SU-DHL-6 (cell line): Measurements from ENCODE around the gene CLEC17A.

Experiments
- H2AFZ ChIP-seq: fragments of 200-600 bp; sonication (generic); 2 replicates; pipeline ENCODE4 v1.6.1; 2014; ENCODE audit warnings: low read depth, mild to moderate bottlenecking, moderate library complexity, mixed read lengths, antibody characterized with exemption, low read length; ENCODE audit not compliant: severe bottlenecking
- H3F3A ChIP-seq: fragments of 200-600 bp; shearing (Covaris generic); 2 replicates; pipeline ENCODE4 v1.6.0; 2016; ENCODE audit warnings: antibody characterized with exemption, mild to moderate bottlenecking; ENCODE audit not compliant: insufficient read depth
- H3K27ac ChIP-seq: fragments of 200-600 bp; sonication (generic); 2 replicates; pipeline ENCODE4 v1.5.1; 2016; ENCODE audit warnings: low read depth, mild to moderate bottlenecking, low read length, moderate library complexity, mixed read lengths
- H3K27me3 ChIP-seq: fragments of 200-600 bp; sonication (generic), shearing (Covaris generic); 2 replicates; pipeline ENCODE4 v1.6.0; 2014; ENCODE audit warnings: mild to moderate bottlenecking, low read length
- H3K36me3 ChIP-seq: fragments of 200-600 bp; sonication (generic); 2 replicates; pipeline ENCODE4 v1.6.1; 2014; ENCODE audit warnings: mild to moderate bottlenecking, low read length, mixed read lengths
- H3K4me2 ChIP-seq: fragments of 300-600, 200-600 bp; shearing (Covaris generic), sonication (generic); 2 replicates; pipeline ENCODE4 v1.6.0; 2014; ENCODE audit warnings: low read length, low read depth, mild to moderate bottlenecking; ENCODE audit not compliant: poor library complexity, severe bottlenecking
- H3K4me3 ChIP-seq: fragments of 200-600 bp; sonication (generic); 2 replicates; pipeline ENCODE4 v1.5.1; 2014; ENCODE audit warnings: antibody characterized with exemption, low read length, mild to moderate bottlenecking, mixed read lengths; ENCODE audit not compliant: insufficient read depth, poor library complexity, severe bottlenecking
- H3K79me2 ChIP-seq: fragments of 200-600 bp; sonication (generic); 2 replicates; pipeline ENCODE4 v1.6.1; 2014; ENCODE audit warnings: mild to moderate bottlenecking, low read length, moderate library complexity; ENCODE audit not compliant: insufficient read depth
- H3K9ac ChIP-seq: fragments of 200-600 bp; sonication (generic); 2 replicates; pipeline ENCODE4 v1.7.0; 2014; ENCODE audit warnings: mild to moderate bottlenecking, low read length
- H3K9me2 ChIP-seq: fragments of 200-600 bp; sonication (generic); replicated peaks from 2 replicates; pipeline ENCODE4 v1.6.1; 2014; ENCODE audit warnings: low read length; ENCODE audit not compliant: insufficient read depth
- H3K9me3 ChIP-seq: fragments of 200-600 bp; sonication (generic); 2 replicates; pipeline ENCODE4 v1.6.1; 2014; ENCODE audit warnings: low read length, mixed read lengths; ENCODE audit not compliant: insufficient read depth
- H4K20me1 ChIP-seq: fragments of 200-600 bp; sonication (generic); 2 replicates; pipeline ENCODE4 v1.6.1; 2014; ENCODE audit warnings: low read depth, mild to moderate bottlenecking, antibody characterized with exemption, low read length, moderate library complexity, mixed read lengths
- EZH2phosphoT487 ChIP-seq: fragments of 200-600 bp; sonication (generic), shearing (Covaris generic); conservative IDR thresholded peaks from 2 replicates; pipeline ENCODE4 v1.6.1; 2018; ENCODE audit warnings: mild to moderate bottlenecking, antibody characterized with exemption, low read length, moderate library complexity, mixed read lengths
- TF ChIP-seq, protein P1 (sequence below): fragments of 200-600 bp; sonication (generic); IDR thresholded peaks from one replicate; pipeline ENCODE4 v1.5.1; 2017; ENCODE audit warnings: antibody characterized with exemption, mild to moderate bottlenecking, low read length, moderate library complexity; ENCODE audit not compliant: insufficient read depth, poor library complexity, severe bottlenecking

CLEC17A gene

DNA sequence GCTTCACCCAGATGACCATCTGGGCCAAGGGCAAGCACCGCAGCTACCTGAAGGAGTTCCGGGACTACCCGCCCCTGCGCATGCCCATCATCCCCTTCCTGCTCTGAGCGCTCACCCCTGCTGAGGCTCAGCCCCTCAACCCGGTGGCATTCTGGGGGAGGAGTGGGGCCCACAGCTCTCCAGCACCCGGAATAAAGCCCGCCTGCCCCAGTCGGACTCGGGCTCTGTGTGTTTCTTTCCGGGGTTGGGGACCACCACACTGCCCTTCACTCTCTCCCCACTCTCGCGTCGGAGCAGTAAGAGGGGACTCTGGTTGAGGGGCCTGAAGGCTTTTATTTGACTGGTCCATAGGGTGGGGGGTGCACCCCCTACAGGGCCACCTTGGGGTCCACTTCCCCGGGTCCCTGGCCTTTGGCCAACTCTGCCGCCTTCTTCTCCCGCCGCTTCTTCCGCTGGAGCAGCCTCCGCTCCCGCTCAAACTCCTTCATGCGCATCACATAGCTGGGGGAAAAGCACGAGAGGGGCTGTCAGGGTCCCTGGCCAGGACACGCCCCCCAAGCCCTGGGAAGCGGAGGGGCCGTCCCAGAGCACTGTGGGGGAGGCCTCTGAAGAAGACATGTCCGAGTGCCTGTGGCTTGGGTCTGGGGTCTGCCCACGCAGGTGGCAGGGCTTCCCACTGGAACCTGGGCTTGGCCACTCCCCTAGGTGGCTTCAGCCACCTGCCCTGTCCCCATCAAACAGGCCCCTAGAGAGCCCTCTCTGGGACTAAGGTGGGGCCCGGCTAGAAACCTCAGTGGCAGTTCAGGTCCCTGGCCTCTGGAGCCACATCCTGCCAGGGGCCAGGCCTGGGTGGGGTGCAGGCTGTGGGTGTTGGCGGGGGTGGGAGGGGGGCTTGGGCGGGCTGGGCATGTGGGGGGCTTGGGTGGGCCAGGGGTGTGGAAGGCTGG lies 16.8 kb upstream of the CLEC17A start:
- Histone ChIP-seq H4K20me1 (no peaks in the 10 kb centered on the region), H3K9ac (no peak overlapping the region), H3K27ac (no peak overlapping the region), H3K9me2 (no peaks in the 10 kb centered on the region), H3K4me2 (no peak overlapping the region), H2AFZ (no peak overlapping the region), H3K79me2 (peaks cover 18% of the 10 kb centered on the region), H3K27me3 (no peaks in the 10 kb centered on the region), H3K9me3 (no peaks in the 10 kb centered on the region), H3F3A (no peaks in the 10 kb centered on the region), H3K36me3 (no peaks in the 10 kb centered on the region), H3K4me3 (no peak overlapping the region)
- TF ChIP-seq, protein P1, sequence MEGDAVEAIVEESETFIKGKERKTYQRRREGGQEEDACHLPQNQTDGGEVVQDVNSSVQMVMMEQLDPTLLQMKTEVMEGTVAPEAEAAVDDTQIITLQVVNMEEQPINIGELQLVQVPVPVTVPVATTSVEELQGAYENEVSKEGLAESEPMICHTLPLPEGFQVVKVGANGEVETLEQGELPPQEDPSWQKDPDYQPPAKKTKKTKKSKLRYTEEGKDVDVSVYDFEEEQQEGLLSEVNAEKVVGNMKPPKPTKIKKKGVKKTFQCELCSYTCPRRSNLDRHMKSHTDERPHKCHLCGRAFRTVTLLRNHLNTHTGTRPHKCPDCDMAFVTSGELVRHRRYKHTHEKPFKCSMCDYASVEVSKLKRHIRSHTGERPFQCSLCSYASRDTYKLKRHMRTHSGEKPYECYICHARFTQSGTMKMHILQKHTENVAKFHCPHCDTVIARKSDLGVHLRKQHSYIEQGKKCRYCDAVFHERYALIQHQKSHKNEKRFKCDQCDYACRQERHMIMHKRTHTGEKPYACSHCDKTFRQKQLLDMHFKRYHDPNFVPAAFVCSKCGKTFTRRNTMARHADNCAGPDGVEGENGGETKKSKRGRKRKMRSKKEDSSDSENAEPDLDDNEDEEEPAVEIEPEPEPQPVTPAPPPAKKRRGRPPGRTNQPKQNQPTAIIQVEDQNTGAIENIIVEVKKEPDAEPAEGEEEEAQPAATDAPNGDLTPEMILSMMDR = no peak
- TF ChIP-seq EZH2phosphoT487 = no peak

GRCh38 chr19:14566712-14567077 lies 16.2 kb upstream of the CLEC17A start:
- H3K79me2 ChIP-seq = peaks cover 19% of the 10 kb centered on the region
- no peaks in the 10 kb centered on the region for H3F3A ChIP-seq
- H3K36me3 ChIP-seq = no peaks in the 10 kb centered on the region
- no peak overlapping the region for H3K9ac ChIP-seq
- H3K9me3 ChIP-seq = no peaks in the 10 kb centered on the region
- no peaks in the 10 kb centered on the region for H3K9me2 ChIP-seq
- TF ChIP-seq, protein P1 = no peak
- no peak for TF ChIP-seq EZH2phosphoT487
- no peak overlapping the region for H3K4me2 ChIP-seq
- H3K27me3 ChIP-seq = no peaks in the 10 kb centered on the region
- H2AFZ ChIP-seq = no peak overlapping the region
- H3K27ac ChIP-seq = no peak overlapping the region
- H4K20me1 ChIP-seq = no peaks in the 10 kb centered on the region
- H3K4me3 ChIP-seq = no peak overlapping the region

GRCh38 chr19:14567079-14567478 lies 15.8 kb upstream of the CLEC17A start:
- H3K4me2 ChIP-seq = no peak overlapping the region
- no peaks in the 10 kb centered on the region for H3K36me3 ChIP-seq
- H3K9me3 ChIP-seq = no peaks in the 10 kb centered on the region
- no peak overlapping the region for H3K4me3 ChIP-seq
- no peak overlapping the region for H2AFZ ChIP-seq
- H3K9me2 ChIP-seq = no peaks in the 10 kb centered on the region
- H3F3A ChIP-seq = no peaks in the 10 kb centered on the region
- H3K9ac ChIP-seq = no peak overlapping the region
- peaks cover 20% of the 10 kb centered on the region for H3K79me2 ChIP-seq
- TF ChIP-seq, protein P1 = no peak
- no peak for TF ChIP-seq EZH2phosphoT487
- no peaks in the 10 kb centered on the region for H3K27me3 ChIP-seq
- H3K27ac ChIP-seq = no peak overlapping the region
- H4K20me1 ChIP-seq = no peaks in the 10 kb centered on the region
